ENCODE measurements around the gene LEFTY1.

- TF ChIP-seq EP300 (IDR thresholded peaks at IDR 0.05), result no peak
- TF ChIP-seq CTCF (IDR thresholded peaks at IDR 0.05), result no peak
These were observed 10.3 kb upstream of the LEFTY1 start for GRCh38 chr1:225899044-225899925.

All from upper lobe of left lung (tissue), 4 donors.